ENCODE results near the gene HOXA9.

The HOXA9 gene

DNA sequence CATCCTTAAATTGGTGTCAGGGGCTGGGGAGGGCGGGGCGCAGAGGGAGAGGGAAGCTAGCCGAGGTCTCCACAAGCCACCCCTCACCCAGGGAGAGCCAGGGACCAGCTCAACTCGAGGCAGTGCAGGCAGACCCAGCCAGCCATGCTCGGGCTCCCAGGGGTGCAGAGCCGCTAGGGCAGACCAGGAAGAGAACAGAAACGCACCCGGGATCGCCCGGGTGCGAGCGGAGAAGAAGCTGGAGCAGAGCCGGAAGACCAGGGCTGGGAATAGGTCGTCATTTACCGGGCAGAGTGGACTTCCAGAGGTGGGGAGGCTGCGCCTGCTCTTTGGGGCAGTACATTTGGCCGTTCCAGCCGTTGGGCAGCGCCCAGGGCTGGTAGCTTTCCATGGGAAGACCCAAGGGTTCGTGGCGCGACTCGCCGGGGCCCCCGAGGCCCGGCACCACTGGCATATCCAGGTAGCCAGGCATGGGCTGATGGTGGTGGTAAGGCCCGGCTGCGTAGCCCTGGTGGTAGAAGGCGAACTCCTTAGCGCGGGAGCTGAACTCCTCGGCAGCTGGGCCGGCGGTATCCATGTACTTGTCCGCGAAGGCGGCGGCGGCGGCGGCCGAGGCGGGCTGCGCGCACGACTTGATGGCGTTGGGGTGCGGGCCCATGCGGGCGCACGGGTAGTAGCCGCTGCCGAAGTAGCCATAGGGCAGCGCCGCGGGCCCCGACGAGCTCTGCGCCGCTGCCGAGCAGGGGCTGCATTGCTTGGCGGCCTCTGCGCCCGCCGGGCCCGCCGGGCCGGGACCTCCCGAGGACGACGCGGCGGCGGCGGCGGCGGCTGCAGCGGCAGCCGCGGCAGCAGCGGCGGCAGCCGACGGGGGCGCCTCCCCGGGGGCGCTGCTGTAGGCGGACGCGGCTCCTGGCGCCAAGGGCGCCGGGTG is 33.8 kb upstream of the HOXA9 start:
- TF ChIP-seq, protein P1, sequence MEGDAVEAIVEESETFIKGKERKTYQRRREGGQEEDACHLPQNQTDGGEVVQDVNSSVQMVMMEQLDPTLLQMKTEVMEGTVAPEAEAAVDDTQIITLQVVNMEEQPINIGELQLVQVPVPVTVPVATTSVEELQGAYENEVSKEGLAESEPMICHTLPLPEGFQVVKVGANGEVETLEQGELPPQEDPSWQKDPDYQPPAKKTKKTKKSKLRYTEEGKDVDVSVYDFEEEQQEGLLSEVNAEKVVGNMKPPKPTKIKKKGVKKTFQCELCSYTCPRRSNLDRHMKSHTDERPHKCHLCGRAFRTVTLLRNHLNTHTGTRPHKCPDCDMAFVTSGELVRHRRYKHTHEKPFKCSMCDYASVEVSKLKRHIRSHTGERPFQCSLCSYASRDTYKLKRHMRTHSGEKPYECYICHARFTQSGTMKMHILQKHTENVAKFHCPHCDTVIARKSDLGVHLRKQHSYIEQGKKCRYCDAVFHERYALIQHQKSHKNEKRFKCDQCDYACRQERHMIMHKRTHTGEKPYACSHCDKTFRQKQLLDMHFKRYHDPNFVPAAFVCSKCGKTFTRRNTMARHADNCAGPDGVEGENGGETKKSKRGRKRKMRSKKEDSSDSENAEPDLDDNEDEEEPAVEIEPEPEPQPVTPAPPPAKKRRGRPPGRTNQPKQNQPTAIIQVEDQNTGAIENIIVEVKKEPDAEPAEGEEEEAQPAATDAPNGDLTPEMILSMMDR (IDR thresholded peaks at IDR 0.05), result no peak

DNA sequence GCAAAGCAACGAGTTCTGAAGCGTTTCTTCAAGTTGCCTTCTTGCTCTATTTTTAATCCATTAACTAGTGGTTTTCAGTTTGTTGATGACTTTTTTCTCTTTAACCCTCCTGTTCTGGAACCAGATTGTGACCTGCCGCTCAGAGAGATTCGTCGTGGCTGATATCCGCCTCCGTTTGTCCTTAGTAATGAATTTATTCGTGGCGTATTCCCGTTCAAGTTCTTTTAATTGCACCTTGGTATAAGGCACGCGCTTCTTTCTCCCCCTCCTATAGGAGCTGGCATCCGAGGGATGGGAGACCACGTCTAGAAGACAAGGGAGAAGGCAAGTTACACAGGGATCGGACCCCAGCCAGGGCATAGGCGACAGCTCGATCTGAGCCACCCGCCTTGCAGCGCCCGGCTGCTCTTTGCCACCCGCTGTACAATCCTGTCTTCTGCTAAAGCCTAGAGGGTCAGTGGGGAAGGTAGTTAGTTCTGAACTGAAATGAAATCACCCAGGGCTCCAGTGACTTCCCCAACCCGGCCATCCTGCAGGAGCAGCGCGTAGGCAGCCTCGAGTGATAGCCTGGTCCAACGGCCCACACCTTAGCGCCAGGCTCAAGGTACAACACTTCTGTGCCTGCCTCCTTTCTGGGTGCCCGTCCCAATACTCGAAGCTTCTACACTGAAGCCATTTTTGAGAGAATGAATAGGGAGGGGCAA is 33.0 kb upstream of the HOXA9 start:
- TF ChIP-seq, protein P1 (IDR thresholded peaks at IDR 0.05), result no peak

DNA sequence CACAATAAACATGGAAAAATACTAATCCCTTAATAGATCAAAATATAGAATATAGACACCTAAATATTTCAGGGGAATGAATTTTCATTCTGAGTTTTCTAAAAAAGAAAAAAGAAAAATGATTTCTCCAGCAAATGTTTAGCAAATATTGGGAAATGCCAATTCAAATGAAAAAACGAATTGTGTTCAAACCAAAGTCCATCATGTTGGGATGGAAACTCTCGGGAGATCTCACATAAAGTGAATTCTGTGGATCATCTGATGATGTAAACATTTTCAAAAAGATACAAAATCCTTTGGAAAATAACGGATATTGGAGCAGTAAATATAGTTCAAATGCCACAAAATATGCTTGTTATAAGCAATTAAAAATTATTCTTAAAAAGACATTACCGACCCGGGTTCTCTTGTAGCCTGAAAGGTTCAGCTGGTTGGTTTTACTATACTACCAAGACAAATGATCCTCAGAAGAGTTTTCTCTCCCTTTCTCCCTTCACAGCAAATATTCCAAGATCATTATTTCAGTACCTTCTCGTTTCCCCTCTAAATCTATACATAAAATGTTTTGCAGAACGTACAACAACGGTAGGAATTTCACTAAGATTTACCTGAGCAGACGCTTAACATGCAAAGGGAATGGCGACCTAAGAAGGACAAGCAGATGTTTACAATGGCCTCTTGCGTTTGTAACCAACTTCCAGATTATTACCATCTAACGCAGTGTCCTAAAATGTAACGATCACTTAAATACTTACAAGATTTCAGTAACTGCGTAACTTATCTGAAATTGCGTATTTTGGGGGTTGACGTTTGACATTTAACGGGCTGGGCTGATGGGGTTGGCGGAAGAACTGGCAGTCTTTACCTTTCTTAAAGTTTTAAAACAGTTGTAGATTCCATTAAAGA is 32.1 kb upstream of the HOXA9 start:
- TF ChIP-seq, protein P1 (IDR thresholded peaks at IDR 0.05), result no peak

DNA sequence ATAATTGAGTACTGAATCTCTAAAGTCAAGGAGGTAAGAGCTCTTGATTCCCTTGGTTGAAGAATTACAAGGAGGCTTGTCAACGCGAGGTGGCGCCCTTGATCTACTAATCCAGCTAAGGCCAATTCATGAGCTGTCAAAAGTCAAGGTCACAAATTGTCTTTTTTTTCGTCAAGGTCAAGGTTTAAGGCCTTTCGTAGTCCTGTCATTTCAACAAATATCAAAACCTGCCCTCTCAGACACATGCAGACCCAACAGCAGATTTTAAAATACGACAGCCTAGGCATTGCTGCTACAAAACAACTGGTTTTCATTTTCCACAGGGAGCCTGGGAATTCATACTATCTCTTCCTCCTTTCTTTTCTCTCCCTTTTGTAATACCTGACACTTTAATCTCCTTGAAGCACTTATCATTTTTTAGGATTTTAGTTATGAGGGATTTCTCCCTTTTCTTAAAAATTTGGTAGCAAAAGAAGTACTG is 31.0 kb upstream of the HOXA9 start:
- TF ChIP-seq, protein P1 (IDR thresholded peaks at IDR 0.05), result peak; percentile 83

DNA sequence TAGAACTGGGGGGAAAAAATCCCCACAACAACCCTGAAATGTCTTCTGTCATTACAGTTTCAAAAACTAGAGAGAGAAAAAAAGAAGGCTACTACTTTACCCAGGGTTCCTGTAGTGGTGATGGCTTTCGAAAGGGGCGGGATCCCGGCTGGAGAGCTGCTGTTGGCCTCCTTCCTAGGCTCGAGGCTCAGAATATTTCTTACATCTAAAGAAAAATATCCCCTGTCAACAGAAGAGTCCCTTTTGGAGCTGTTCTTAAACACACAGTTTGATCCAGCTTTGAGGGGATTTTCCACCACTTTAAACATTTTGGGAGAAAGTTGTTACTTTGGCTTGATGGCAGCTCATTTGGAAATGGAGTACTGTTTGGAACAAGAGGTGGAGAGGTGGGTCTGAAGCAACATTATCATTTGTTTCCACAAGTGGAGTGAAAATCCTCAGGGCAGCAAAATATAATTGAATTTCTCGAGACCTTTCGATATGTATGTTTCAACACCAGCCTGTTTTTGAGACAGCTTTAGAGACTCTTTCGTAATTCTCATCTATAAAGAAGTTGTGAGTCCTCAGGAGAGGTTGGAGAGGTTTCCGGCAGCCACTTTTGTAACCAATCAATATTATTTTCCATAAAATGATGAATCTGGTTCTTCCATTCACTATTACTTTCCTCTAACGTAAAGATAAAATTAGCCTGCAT is 29.5 kb upstream of the HOXA9 start:
- TF ChIP-seq, protein P1 (IDR thresholded peaks at IDR 0.05), result no peak

DNA sequence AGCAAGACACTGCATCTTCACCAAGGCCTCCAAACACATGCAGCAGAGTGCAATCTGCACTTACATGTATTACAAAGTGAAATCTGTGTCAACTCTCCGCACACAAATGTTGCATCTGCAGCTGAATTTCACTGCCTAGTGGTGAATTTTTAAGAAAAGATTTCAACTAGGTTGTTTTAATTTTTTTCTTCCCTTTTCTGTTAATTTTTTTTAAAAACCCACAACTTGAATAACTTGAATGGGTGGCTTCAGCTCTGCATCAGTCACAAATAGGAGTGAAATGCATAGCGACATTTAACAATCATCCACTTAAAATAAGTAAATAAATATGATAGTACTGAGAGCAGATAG is 28.6 kb upstream of the HOXA9 start:
- TF ChIP-seq, protein P1 (IDR thresholded peaks at IDR 0.05), result no peak
